Stomach (tissue), 9 donors: ENCODE data around the gene TLR8. TPM values are rescaled to one million over a fixed set of nuclear protein-coding genes. Genes with fewer than 3 reads are reported as not detected.
"Not testable (repeated sequence)": the region's sequence is repeated elsewhere in the genome, so short reads cannot be mapped to it uniquely, and the experiment has no call there.

Experiments
- DNase-seq, 2 donors: peaks; one replicate each; pipeline versions ENCODE4 v3.0.0 to v3.0.0-alpha.2; 2013 to 2019
- H3K27ac ChIP-seq, 5 donors: fragments of 200-600 bp in 4 of 5; sonication (generic) in 4 of 5; one replicate each; pipeline ENCODE4 v1.5.1; 2013 to 2019; ENCODE audit warnings: mild to moderate bottlenecking in 1 of 5, moderate library complexity in 1 of 5
- H3K27me3 ChIP-seq, 3 donors: fragments of 200-600 bp; sonication (generic); one replicate each; pipeline ENCODE4 v1.5.1; 2017 to 2019; ENCODE audit warnings: mixed run types in 1 of 3
- H3K36me3 ChIP-seq, 4 donors: fragments of 200-600 bp; sonication (generic); 1 replicate in 3 of 4; 2 replicates in 1 of 4; pipeline ENCODE4 v1.5.1; 2016 to 2019
- H3K4me1 ChIP-seq, 4 donors: fragments of 200-600 bp; sonication (generic); one replicate each; pipeline ENCODE4 v1.5.1; 2016 to 2019
- H3K4me3 ChIP-seq, 4 donors: fragments of 200-600 bp; sonication (generic) in 3 of 4; one replicate each; pipeline ENCODE4 v1.5.1; 2016 to 2019; ENCODE audit warnings: mild to moderate bottlenecking in 1 of 4
- H3K9me3 ChIP-seq, 4 donors: fragments of 200-600 bp; sonication (generic); one replicate each; pipeline ENCODE4 v1.5.1; 2016 to 2019
- EP300 ChIP-seq: sonication (generic); formaldehyde crosslinking; IDR thresholded peaks from one replicate; pipeline ENCODE4 v1.6.1; 2017; ENCODE audit warnings: antibody characterized with exemption
- POLR2A ChIP-seq, 4 donors: fragments of 450-650 bp; IDR thresholded peaks; one replicate each; pipeline ENCODE4 v1.6.1; 2016; ENCODE audit warnings: antibody characterized with exemption in 4 of 4, control low read depth in 2 of 4, mild to moderate bottlenecking in 1 of 4, moderate library complexity in 1 of 4
- POLR2AphosphoS5 ChIP-seq, 3 donors: sonication (generic); formaldehyde crosslinking; IDR thresholded peaks; one replicate each; pipeline ENCODE4 v1.6.1; 2016; ENCODE audit warnings: antibody characterized with exemption in 3 of 3
- WGBS, 5 donors: extraction: QIAGEN DNeasy Blood & Tissue Kit in 3 of 5; methylation state at CpG; one replicate each; pipeline versions ENCODE4 v1.1.5 to v1.1.7; 2013 to 2018; 5-methylcytosine and 5-hydroxymethylcytosine counted together
- intact Hi-C: fragments of 100-400 bp; cut with DNase I; formaldehyde crosslinking; loops from one replicate; pipeline ENCODE4 v1.15.1; 2023; ENCODE audit warnings: low total_unique reads
- polyA plus RNA-seq, 3 donors: library from polyadenylated mRNA; stranded (reverse); fragments of 200-250 nt; gene quantifications; one replicate each; pipeline ENCODE4 v1.2.3, GENCODE V29; 2013
- total RNA-seq, 5 donors: library from RNA; depleted of rRNA; stranded (reverse); fragments of >200 nt; gene quantifications; one replicate each; pipeline versions ENCODE4 v1.1.0 to v1.2.3, GENCODE V29; 2014 to 2016
- TF ChIP-seq, protein P1 (sequence below), 7 experiments: fragments of 450-650 bp in 4 of 7; fragments of 200-600 bp in 3 of 7; sonication (generic) in 3 of 7; IDR thresholded peaks; one replicate each; pipeline ENCODE4 v1.5.1; 2016 to 2019; ENCODE audit warnings: antibody characterized with exemption in 7 of 7, control low read depth in 2 of 7, mild to moderate bottlenecking in 1 of 7
- donor health status: healthy with polysubstance abuse.
- donor health status: Bipolar disorder and iron deficiency.
- donor health status: healthy.

Gene TLR8
- total and polyA plus RNA-seq, 8 donors: 0.13 to 4.0 (median 1.5) TPM; not detected in 3

DNA sequence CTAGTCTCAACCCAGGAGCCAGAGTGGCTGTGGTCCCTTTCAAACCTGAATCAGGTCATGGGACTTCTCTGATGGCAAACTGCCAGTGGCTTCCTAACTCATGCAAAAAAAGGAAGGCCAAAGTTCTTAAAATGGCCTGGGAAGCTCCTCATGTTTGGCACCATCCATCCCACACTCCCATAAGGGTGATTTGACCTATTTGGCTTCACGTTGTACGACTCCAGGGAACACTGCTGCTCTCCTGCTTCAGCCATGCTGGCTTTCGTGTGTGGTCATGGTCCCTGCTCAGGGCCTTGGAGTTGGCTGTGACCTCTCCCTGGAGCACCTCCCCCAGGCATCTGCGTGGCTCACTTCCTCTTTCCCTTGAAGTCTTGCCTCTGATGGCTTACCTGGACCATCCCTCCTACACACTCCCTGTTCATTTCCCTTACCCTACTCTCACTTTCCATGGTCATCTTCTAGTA is 55.7 kb downstream of the TLR8 start:
- Histone ChIP-seq H3K4me3 (no peak overlapping the region), H3K27me3 (peaks cover 0 to 4% (median 0%) of the 10 kb centered on the region in 3 donors), H3K9me3 (no peaks in the 10 kb centered on the region), H3K27ac (peak overlapping the region in 1 of 5 donors; percentile 8), H3K4me1 (peaks cover 0 to 5% (median 1%) of the 10 kb centered on the region in 4 donors), H3K36me3 (no peaks in the 10 kb centered on the region)
- intact Hi-C loops: no loop called here
- no peak for DNase-seq
- TF ChIP-seq EP300: no peak
- no peak for TF ChIP-seq POLR2AphosphoS5 (IDR thresholded peaks at IDR 0.05)
- TF ChIP-seq, protein P1, sequence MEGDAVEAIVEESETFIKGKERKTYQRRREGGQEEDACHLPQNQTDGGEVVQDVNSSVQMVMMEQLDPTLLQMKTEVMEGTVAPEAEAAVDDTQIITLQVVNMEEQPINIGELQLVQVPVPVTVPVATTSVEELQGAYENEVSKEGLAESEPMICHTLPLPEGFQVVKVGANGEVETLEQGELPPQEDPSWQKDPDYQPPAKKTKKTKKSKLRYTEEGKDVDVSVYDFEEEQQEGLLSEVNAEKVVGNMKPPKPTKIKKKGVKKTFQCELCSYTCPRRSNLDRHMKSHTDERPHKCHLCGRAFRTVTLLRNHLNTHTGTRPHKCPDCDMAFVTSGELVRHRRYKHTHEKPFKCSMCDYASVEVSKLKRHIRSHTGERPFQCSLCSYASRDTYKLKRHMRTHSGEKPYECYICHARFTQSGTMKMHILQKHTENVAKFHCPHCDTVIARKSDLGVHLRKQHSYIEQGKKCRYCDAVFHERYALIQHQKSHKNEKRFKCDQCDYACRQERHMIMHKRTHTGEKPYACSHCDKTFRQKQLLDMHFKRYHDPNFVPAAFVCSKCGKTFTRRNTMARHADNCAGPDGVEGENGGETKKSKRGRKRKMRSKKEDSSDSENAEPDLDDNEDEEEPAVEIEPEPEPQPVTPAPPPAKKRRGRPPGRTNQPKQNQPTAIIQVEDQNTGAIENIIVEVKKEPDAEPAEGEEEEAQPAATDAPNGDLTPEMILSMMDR (IDR thresholded peaks at IDR 0.05): no peak
- no peak for TF ChIP-seq POLR2A (IDR thresholded peaks at IDR 0.05)
- 80 to 100% (median 93%) methylated on average over 1 to 4 of the region's 4 CpGs for WGBS, 5 donors

DNA sequence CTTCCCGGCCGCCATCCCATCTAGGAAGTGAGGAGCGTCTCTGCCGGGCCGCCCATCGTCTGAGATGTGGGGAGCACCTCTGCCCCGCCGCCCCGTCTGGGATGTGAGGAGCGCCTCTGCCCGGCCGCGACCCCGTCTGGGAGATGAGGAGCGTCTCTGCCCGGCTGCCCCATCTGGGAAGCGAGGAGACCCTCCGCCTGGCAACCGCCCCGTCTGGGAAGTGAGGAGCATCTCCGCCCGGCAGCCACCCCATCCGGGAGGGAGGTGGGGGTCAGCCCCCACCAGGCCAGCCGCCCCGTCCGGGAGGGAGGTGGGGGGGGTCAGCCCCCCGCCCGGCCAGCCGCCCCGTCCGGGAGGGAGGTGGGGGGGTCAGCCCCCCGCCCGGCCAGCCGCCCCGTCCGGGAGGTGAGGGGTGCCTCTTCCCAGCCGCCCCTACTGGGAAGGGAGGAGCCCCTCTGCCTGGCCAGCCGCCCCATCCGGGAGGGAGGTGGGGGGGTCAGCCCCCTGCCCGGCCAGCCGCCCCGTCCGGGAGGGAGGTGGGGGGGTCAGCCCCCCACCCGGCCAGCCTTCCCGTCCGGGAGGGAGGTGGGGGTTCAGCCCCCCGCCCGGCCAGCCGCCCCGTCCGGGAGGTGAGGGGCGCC is 56.9 kb downstream of the TLR8 start:
- H3K4me1 ChIP-seq, H3K4me3 ChIP-seq, H3K27me3 ChIP-seq, intact Hi-C loops, DNase-seq, H3K36me3 ChIP-seq, H3K27ac ChIP-seq, H3K9me3 ChIP-seq: not testable (repeated sequence)
- 90 to 97% (median 94%) methylated on average over 13 to 26 of the region's 52 CpGs; no CpG with 5 or more reads in 1 of the 5 donors for WGBS, 5 donors

DNA sequence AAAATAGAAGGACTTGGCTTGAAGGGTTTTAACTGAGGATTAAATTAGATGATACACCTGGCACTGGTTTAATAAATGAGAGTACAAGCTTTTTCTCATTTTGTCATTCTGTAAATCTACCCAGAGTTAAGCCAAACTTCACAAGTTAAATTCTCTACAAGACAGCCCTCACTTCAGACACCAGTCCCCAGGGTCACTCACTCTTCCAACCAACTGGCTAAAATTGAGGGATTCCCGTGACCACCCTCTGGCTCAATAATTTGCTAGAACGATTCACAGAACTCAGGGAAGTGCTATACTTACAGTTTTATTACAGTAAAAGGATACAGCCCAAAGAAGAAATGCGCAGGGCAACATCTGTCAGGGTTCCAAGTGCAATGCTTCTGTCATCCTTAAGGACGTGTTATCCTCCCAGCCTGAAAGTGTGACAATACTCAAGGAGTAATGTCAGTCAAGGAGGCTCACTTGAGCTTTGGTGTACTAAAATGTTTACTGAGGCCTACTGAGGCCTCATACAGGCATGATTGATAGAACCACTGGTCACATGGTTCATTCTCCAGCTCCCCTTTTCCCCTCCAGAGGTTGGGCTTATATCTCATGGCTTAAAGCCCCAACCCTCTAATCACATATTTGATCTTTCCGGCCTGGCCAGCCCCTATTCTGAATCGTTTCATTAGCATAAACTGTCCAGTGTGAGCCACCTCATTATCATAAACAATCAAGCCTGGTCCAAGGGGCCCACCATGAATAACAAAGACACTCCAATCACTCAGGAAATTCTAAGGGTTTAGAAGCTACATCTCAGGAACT is 58.9 kb downstream of the TLR8 start:
- WGBS, 5 donors: 72 to 82% (median 75%) methylated on average over 6 of the region's 6 CpGs
- TF ChIP-seq EP300: no peak
- TF ChIP-seq, protein P1 (IDR thresholded peaks at IDR 0.05): no peak
- no peak for TF ChIP-seq POLR2A (IDR thresholded peaks at IDR 0.05)
- TF ChIP-seq POLR2AphosphoS5 (IDR thresholded peaks at IDR 0.05): no peak
- H3K27ac ChIP-seq: peak overlapping the region in 1 of 5 donors; percentile 8
- intact Hi-C loops: no loop called here
- H3K4me3 ChIP-seq: no peak overlapping the region
- peaks cover 0 to 4% (median 0%) of the 10 kb centered on the region in 3 donors for H3K27me3 ChIP-seq
- no peaks in the 10 kb centered on the region for H3K9me3 ChIP-seq
- no peak for DNase-seq
- H3K36me3 ChIP-seq: no peaks in the 10 kb centered on the region
- H3K4me1 ChIP-seq: peaks cover 0 to 3% (median under 1%) of the 10 kb centered on the region in 4 donors

DNA sequence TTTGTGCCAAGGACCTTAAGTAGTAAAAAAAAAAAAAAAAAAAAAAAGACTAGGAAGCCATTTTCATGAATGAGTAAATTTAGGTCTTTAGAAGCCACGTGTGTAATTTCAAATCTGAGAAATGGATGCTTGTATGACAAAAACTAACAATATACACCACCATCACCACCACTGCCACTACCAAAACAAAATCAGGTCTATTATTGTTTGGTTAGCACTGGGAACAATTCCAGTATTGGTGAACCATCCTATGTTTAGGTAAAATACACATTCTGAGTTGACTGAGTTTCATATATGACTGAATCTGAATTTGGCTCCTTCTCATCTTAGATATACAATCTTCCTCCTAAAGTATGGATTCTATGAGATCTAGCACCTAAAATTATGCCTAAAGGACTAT is 59.7 kb downstream of the TLR8 start:
- Histone ChIP-seq H3K36me3 (no peaks in the 10 kb centered on the region), H3K4me3 (no peak overlapping the region), H3K27ac (no peak overlapping the region), H3K27me3 (peaks cover 0 to 4% (median 0%) of the 10 kb centered on the region in 3 donors), H3K4me1 (peaks cover 0 to 12% (median 4%) of the 10 kb centered on the region in 4 donors), H3K9me3 (no peaks in the 10 kb centered on the region)
- intact Hi-C loops: no loop called here
- TF ChIP-seq EP300 (no peak), POLR2A (IDR thresholded peaks at IDR 0.05) (no peak), POLR2AphosphoS5 (IDR thresholded peaks at IDR 0.05) (no peak)
- TF ChIP-seq, protein P1 (IDR thresholded peaks at IDR 0.05): no peak
- no peak for DNase-seq
- WGBS, 5 donors: 73 to 95% (median 79%) methylated on average over 1 of the region's 1 CpG
